Suppressor macrophage (primary cell): ENCODE data around the gene RAB39A.
"Not testable (repeated sequence)": the region's sequence is repeated elsewhere in the genome, so short reads cannot be mapped to it uniquely, and the experiment has no call there.

Experiments
- DNase-seq, 4 experiments: peaks; one replicate each; pipeline ENCODE4 v3.0.0-alpha.2; 2020 to 2022
- total RNA-seq, 17 experiments: gene quantifications; one replicate each; lab custom pipeline; 2026; ENCODE audit warnings: mixed read lengths in 6 of 17, inconsistent platforms in 3 of 17; lab: John Stamatoyannopoulos, UW

The RAB39A gene, protein sequence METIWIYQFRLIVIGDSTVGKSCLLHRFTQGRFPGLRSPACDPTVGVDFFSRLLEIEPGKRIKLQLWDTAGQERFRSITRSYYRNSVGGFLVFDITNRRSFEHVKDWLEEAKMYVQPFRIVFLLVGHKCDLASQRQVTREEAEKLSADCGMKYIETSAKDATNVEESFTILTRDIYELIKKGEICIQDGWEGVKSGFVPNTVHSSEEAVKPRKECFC
- 12.0 to 33.6 (median 20.2) reads per million in 17 experiments for total RNA-seq

DNA sequence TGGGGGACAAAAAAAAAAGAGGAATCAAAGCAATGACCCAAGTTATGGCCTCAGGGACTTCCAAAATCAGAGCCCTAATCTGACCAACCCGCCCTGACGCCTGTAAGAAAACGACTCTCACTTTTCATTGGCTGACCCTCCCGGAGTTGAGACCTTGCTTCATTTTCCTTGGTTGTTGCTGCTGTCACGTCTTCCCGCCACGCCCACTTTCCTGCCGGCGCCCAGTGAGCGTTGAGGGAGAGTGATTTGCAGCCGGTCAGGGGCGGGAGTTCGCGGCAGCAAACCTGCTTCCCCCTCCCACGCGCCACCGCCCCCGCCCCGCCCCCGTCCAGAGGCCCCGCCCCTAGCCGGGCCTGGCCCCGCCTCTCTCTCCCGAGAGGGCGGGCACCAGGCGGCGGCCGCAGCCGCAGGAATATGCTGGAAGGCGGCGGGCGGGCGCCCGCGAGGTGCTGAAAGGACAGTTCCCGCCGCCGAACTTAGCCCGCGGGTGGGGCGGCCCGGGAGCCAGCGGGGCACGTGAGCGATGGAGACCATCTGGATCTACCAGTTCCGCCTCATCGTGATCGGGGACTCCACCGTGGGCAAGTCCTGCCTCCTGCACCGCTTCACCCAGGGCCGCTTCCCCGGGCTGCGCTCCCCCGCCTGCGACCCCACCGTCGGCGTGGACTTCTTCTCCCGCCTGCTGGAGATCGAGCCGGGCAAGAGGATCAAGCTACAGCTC lies at the start of gene RAB39A:
TSS of gene RAB39A (plus strand) at position 403 of the 721 bp plus-strand sequence. CDS start at position 524, 121 bp downstream.
- DNase-seq = peak; percentile 96 to 98 (median 98)

DNA sequence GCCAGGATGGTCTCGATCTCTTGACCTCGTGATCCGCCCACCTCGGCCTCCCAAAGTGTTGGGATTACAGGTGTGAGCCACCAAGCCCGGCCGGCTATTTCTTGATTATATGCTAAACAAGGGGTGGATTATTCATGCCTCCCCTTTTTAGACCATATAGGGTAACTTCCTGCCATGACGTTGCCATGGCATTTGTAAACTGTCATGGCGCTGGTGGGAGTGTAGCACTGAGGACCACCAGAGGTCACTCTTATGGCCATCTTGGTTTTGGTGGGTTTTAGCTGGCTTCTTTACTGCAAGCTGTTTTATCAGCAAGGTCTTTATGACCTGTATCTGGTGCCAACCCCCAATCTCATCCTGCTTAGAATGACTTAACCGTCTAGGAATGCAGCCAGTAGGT lies 46.8 kb upstream of the RAB39A start:
- DNase-seq = not testable (repeated sequence)

DNA sequence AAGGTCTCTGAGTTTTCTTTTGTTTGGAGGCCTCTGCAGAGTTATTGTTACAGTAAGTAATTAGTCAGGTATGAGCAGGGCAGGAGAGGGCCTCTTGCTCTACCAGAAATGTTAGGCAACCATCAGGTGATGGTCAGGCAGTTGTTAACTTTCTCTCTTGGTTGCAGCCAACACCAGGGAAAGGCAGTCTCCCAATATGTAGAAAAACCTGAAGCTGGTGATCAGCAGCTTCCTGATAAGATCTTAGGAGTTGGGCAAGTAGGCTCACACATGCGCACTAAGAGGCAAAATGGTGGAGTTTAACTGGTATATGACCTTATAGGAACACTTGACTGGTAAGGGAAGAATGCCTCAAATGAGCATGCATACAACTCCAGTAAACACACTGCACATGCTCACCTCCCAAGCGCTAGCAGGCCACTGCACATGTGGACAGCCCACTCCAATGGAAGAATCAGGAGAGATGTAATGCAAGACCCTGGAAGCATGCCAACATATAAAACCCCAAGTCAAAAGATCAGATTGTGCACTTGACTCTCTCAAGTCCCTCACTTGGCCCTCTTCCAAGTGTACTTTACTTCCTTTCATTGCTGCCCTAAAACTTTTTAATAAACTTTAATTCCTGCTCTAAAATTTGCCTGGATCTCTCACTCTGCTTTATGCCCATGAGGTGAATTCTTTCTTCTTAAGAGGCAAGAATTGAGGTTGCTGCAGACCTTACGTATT lies 46.0 kb upstream of the RAB39A start:
- DNase-seq = no peak

DNA sequence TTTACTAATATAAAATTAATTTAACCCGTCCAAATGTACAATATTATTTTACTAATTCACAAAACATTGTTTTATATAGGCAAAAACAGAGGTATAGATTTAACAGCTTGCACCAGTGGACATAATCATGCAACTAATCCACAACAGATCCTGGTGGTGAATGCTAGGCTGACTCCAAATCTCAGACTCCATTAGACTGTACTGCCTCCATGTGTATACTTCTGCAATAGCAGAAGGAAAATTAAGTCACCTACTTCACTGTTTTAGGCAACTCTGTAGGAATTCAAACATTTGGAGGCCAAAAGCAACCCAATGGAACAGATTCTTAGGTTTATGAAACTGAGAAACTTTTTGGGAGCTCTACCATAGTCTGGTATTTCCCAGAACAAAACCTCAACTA lies 30.0 kb upstream of the RAB39A start:
- peak; percentile 31 to 69 (median 55) for DNase-seq

DNA sequence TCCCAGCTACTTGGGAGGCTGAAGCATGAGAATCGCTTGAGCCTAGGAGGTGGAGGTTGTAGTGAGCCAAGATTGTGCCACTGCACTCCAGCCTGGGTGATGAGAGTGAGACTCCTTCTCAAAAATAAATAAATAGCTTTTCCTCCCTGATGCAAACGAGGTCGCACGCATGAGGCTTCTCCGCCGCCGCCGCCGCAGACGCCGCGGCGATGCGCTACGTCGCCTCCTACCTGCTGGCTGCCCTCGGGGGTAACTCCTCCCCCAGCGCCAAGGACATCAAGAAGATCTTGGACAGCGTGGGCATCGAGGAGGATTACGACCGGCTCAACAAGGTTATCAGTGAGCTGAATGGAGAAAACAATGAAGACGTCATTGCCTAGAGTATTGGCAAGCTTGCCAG lies 20.0 kb upstream of the RAB39A start:
- DNase-seq = no peak

DNA sequence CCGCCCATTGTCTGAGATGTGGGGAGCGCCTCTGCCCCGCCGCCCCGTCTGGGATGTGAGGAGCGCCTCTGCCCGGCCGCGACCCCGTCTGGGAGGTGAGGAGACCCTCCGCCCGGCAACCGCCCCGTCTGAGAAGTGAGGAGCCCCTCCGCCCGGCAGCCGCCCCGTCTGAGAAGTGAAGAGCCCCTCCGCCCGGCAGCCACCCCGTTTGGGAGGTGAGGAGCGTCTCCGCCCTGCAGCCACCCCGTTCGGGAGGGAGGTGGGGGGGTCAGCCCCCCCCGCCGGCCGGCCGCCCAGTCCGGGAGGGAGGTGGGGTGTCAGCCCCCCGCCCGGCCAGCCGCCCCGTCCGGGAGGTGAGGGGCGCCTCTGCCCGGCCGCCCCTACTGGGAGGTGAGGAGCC lies 15.8 kb upstream of the RAB39A start:
- DNase-seq = not testable (repeated sequence)

DNA sequence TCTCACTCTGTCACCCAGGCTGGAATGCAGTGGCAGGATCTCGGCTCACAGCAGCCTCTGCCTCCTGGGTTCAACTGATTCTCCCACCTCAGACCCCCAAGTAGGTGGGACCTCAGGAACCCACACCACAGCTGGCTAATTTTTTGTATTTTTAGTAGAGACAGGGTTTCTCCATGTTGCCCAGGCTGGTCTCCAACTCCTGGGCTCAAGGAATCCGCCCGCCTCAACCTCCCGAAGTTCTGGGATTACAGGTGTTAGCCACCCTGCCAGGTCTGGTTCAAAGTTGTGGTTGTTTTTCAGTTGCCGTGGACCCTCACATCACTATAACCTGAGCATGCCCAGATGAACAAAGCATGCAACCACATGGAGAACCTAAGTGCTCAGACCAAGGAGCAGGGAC lies 13.0 kb upstream of the RAB39A start:
- no peak for DNase-seq

DNA sequence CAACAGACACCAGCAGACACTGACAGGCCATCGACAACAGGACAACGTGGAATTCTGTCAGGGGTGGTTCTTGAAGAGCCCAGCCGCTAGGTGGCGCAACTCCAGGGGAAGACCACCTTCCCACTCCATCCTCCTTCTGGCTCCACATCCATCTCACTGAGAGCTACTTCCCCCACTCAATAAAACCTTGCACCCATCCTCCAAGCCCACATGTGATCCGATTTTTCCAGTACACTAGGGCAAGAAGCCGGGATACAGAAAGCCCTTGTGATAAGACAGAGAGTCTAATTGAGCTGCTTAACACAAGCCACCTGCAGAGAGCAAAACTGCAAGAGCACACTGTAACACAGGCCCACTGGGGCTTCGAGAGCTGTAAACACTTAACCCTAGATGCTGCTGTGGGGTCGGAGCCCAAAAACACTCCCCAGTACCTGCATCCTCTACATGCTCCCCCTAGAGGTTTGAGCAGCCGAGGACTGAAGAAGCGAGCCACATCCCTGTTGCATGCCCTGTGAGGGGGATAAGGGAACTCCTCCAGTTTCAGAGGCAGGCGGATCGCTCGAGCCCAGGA lies 11.5 kb upstream of the RAB39A start:
- peak; percentile 33 to 83 (median 57) for DNase-seq

DNA sequence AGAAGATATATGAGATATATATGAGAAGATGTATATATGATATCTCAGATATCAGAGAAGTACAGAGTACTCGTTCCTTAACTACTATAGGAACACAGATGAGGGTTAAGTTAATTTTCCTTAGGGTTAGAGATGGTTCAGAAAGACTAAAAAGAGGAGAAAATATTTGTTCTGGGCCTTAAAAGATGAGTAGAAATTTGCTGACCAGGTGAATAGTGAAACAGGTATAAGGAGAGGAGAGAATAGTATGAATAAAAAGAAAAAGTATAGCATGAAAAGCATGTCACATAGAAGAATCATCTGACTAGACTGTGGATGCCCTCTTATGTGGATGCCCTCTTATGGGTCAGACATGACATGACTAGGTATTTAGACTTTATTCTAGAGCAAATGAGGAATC lies 6.3 kb upstream of the RAB39A start:
- DNase-seq = no peak

DNA sequence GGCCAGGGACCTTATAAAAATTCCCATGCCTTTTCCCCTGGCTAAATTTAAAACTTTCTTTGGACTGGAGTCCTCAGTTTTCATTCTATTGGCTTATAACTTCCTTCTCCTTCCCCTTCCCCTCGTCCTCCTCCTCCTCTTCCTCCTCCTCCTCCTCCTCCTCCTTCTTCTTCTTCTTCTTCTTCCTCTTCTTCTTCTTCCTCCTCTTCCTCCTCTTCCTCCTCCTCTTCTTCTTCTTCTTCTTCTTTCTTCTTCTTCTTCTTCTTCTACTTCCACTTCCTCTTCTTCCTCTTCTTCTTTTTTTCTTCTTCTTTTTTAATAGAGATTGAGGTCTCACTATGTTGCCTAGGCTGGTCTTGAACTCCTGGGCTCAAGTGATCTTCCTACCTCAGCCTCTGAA lies 4.7 kb upstream of the RAB39A start:
- not testable (repeated sequence) for DNase-seq

DNA sequence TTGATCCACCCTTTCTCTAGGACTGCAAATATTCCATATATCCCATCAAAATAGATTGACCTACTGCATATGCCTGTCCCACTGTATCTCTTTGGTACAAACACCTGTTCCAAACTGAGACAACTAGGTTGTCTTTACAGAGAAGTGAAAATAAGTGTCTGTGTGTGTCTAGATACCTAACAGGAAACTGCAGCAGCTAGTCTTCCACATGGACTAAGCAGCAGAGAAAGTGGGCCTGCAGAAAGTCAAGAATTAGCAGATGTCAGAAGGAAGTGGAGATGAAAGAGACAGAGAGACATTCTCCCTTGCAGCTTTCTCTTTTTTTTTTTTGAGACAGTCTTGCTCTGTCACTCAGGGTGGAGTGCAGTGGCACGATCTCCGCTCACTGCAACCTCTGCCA lies 3.9 kb upstream of the RAB39A start:
- no peak for DNase-seq

DNA sequence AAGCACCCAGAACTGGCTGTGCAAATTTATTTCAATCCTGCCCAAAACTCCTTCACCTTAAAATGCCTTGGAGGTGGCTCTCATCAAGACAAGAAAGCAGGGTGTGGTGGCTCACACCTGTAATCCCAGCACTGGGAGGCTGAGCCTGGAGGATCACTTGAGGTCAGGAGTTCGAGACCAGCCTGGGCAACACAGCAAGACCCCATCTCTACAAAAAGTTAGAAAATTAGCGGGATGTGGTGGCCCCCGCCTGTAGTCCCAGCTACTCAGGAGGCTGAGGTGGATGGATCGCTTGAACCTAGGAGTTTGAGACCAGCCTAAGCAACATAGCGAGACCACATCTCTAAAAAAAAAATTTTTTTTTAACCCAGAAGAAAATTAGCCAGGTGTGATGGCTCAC lies 689 bp upstream of the RAB39A start:
- no peak for DNase-seq

DNA sequence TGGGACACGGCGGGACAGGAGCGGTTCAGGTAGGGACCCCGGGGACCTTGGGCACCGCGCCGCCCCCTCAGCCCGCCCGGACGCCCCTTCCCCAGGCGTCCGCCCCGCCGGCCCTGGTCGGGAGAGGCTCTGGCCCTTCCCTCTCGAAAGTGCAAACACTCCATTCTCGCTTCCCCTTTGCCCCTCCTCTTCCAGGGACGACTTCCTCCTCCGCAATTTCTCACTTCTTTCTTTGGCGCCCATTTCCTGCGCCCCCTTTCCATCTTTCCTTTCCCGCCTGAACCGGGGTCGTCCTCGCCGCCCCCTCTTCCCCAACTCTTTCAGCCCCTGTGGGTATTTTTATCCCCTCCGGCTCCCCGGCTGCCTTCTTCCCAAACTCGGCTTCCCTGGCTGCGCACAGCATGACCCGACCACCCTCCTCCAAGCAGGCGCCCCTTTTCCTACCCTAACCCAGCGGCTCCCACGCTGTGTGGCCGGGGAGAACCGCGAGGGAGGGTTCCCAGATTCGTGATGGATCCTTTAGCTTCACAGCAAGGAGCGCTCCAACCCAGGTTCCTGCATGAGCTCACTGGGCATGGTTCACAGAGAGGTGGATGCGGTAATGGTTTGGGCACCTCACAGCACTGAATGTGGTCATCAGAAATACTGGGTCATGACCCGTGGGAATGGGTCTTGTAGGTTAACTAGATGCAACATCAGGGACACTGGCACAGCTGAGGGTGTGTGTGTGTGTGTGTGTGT lies 689 bp downstream of the RAB39A start:
- peak; percentile 70 to 89 (median 84) for DNase-seq

DNA sequence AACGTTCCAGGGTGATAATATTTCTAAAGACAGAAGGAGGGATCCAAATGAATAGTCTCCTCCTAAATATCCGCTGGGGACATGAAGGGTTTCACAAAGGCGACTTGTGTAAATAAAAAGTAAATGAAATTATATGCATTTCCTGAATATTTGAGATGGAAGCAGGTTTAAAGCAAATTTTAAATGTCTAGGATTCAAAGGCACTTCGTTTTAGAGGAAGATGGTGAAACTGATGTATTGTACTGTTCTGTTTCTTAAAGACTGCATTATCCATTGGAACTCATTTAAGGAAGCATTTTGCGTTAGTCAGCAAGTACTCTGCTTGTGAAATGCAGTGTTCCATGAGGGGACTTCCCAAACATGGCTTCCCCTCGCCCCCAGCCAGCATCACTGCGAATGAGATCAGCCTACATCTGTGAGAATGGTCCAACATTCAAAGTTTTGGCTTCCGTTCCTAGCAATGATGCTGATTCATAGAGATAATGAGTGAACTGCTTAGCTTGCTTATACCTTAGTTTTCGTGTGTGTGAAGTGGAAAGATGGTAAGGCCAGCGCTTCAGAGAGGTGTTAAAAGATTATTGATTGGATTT lies 1.5 kb downstream of the RAB39A start:
- DNase-seq = peak; percentile 85 to 96 (median 94)

DNA sequence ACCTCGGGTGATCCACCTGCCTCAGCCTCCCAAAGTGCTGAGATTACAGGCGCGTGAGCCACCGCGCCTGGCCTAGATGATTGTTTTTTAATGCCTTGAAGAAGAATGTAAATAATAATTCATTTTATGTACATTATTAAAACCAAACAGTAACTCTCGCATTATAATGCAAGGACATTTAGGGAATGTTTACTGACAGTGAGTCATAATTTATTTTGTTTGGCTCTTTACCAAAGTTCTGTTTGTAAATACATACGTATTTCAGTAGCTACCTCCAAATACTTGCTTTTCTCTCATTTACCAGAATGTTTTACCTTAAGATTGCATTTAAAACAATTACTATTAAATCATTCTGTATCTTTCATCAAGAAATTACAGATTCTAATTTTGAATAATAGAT lies 3.0 kb downstream of the RAB39A start:
- DNase-seq = no peak

DNA sequence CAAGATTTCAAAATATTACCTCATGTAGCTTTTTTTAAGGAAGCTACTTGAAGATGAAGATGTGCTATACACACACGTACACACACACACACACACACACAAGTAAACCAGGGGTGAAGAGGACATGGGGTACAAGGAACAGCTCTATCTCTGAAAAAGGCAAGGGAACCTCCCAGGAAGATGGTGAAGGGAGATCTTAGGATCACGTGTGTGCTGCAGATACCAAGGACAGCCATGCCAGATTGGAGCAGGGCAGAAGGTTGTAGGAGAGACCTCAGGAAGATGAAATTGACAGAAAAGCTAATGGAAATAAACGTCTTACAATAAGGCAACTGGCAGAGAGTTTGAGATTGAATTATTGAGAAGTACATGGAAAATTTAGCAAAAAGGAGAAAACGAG lies 19.7 kb downstream of the RAB39A start:
- no peak for DNase-seq

DNA sequence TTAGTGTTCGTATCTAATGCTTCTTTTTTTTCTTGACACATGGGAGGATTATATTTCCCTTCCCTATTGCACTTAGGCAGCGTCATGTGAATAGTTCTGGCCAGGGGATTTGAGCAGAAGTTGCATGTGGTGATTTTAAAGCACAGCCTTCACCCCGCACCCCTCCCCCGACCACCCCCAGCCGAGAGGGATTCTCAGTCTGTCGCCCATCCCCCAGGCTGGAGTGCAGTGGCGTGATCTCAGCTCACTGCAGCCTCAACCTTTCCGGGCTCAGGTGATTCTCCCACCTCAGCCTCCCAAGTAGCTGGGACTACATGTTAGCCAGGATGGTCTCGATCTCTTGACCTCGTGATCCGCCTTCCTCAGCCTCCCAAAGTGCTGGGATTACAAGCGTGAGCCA lies 20.1 kb downstream of the RAB39A start:
- not testable (repeated sequence) for DNase-seq

DNA sequence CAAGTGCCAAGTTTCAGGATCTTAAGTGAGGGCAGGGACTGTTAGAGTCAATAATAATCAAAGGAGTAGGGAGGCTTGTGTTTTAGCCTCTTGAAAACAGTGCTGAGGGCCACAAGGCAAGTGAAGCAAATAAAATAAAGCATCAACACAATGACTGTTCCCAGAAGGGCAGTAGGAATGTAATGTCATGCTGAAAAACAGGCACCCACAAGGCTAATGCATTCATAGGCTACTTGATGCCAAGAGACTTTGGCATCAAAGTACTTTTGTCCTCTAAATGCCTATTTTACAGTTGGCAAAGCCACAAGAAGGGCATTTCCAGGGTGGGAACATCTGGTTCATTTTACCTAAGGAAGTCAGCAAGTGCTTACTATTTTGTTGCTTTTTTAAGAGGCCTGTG lies 22.9 kb downstream of the RAB39A start:
- DNase-seq = no peak

DNA sequence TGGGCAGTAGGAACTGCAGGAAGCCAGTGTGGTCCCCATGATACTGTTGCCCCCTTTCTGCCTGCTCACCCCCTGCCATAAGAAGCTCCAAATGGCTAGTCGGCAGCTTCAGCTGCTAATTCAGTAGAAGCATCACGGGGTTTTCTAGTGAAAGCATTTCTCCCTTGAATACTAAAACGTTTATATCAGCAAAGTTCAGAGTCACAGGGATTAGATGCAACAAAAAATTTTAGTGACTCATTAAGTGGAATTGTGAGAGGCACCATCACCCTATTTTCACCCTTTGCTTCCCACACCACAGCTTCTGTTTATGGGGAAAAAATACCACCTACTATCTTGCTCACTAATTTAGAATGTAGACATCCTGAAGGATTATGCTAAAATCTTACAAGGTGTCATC lies 25.2 kb downstream of the RAB39A start:
- DNase-seq = peak; percentile 17 to 58 (median 40)

DNA sequence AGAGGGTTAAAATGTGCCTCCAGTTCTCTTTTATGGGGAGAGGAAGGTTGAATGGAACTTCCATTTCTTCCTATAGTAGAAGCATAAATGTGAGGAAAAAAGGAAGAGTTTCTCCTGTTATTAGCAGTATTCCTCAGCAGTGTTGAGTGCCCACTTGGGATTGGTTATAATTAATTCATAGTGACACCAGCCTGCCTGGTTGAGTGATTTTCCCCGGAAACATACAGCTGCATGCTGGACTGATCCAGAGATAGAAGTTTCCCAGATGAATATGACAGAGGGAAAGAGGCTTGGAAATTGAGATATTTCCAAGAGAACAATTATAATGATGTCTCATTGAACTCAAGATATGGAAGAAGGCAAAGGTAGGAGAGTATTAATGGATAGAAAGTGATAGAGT lies 28.3 kb downstream of the RAB39A start:
- DNase-seq = no peak

DNA sequence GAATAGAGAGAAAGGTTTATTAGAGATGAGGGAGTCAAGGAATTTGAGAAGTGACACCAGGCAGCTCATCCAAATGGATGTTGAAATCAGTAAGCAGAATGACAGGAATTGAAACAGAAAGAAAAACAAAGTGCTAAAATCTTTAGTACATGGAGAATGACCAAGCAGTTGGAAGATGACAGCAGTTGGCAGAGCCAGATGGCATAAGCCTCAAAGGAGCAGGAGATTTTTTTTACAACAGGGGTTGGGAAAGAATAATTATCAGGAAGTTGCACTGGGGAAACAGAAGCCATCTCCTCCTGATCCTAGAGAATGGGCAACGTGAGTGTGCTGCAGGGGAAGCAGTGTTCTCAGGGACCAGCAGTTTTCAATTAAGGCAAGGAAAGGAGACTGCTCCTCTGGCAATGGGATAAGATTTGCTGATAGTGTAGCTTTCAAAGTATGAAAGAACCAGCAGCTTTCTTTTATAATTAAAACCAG lies 28.9 kb downstream of the RAB39A start:
- DNase-seq = peak; percentile 77 to 93 (median 82)

DNA sequence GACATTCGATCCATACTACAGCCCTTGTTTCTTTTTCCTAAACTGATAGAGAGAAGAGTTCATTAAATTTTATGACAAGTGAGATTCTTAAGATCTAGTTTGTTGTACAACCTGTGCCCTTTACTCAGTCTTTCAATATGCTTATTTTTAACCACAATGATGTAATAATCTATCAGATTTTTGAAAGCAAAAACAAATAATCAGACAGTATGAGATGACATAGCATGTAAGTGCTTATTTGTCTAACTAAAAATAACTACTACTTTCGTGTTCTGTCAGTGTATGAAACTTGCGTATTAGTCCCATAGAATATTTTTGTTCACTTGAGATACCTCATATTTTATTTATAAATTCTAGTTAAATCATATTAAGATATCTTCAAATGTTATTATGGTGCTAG lies 33.2 kb downstream of the RAB39A start:
- no peak for DNase-seq
